NCI-H2227 (cell line): Measurements from ENCODE around the gene TMEM37.

Source experiments
- DNase-seq: peaks from one replicate; lab custom pipeline; 2025; ENCODE audit not compliant: unreplicated experiment; lab: John Stamatoyannopoulos, UW

Gene TMEM37

DNA sequence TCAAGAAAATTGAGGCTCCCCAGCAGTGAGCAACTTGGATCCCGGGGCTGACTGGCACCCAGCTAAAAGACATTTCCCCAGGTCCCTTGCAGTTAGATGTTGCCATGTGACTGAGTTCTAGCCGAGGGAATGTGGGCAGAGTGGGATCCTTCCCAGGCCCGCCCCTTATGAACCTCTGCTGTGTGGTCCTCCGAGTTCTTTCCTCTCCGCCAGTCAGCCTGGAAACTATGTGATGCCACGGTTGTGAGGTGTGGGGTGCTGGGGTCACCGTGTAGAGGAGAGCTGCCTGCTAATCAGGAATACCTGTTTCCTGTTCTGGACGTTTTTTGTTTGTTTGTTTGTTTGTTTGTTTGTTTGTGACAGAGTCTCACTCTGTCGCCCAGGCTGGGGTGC is 45.5 kb downstream of the TMEM37 start:
- DNase-seq, result no peak

DNA sequence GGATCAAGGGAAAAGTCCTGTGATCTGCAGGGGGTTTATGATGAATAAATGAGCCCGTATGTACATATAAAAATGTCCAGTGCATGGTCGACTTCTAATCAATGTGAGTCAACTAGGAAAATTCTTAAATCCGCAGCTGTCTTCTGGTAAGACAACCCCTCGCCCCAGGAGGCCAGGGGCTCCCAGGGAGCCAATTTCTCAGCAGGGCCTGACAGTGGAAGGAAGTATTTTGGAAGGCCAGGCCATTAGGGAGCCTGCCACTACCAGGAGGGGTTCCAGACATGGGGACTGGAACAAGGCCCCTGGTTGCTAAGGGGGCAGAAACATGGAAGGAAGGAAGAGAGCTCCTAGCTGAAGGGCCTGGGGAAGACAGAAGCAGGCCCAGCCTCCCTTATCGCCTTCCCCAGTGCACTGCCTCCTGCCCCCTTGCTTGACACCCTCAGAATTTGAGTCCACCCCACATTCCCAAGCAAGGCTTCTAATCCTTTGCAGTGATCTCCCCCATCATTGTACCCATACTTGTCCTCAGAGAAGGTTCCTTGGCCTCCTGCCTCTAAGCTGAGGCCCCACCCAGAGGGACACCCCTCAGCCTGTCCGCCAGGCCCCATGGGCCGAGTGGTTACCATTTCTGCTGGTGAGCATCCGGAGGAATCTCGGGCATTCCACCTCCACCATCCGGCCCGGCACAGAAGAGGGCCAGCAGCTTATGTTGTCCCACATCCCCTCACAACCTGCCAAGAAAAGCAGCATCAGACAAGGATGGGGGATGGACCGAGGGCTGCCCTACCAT is 46.7 kb downstream of the TMEM37 start:
- no peak for DNase-seq

DNA sequence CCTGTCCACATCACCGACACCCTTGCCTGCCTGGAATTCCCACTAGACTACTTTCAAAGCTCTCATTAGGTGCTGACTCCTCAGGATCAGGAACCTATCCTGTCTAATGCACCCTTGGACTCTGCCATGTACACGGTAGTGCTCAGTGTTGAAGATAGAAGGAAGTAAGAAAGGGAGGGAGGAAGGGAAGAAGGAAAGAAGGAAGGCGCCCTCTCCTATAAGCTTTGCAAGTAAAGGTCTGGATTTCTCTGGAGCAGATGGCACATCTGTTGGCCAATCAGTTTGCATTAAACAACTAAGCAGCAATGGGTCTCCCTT is 47.3 kb downstream of the TMEM37 start:
- no peak for DNase-seq

DNA sequence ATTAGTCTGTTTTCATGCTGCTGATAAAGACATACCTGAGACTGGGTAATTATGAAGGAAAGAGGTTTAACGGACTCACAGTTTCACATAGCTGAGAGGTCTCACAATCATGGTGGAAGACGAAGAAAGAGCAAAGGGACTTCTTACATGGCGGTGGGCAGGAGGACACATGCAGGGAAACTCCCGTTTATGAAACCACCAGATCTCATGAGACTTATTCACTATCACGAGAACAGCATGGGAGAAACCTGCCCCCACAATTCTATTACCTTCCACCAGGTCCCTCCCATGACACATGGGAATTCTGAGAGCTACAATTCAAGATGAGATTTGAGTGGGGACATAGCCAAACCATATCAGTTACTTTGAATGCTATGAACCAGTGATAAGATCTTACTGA is 48.5 kb downstream of the TMEM37 start:
- no peak for DNase-seq

DNA sequence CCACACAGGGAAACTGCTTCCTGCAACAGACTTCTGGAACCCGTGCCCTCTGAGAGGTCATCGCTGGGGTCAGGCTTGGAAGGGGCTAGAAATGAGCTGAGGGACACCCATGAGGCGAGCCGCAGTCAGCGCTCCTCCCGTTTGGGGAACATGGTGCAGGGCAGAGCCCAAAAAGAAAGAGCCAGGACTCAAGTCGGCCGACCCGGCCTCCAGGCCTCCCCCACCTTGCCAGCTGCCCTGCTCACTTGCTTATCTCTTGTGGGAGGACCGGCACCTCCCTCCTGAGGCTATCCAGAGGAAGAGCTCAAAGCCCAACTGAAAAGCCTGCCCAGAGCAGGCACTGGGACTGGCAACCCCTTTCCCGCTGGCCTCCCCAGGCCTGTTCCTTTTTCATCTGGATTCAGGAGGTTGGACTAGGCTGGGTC is 49.1 kb downstream of the TMEM37 start:
- no peak for DNase-seq

DNA sequence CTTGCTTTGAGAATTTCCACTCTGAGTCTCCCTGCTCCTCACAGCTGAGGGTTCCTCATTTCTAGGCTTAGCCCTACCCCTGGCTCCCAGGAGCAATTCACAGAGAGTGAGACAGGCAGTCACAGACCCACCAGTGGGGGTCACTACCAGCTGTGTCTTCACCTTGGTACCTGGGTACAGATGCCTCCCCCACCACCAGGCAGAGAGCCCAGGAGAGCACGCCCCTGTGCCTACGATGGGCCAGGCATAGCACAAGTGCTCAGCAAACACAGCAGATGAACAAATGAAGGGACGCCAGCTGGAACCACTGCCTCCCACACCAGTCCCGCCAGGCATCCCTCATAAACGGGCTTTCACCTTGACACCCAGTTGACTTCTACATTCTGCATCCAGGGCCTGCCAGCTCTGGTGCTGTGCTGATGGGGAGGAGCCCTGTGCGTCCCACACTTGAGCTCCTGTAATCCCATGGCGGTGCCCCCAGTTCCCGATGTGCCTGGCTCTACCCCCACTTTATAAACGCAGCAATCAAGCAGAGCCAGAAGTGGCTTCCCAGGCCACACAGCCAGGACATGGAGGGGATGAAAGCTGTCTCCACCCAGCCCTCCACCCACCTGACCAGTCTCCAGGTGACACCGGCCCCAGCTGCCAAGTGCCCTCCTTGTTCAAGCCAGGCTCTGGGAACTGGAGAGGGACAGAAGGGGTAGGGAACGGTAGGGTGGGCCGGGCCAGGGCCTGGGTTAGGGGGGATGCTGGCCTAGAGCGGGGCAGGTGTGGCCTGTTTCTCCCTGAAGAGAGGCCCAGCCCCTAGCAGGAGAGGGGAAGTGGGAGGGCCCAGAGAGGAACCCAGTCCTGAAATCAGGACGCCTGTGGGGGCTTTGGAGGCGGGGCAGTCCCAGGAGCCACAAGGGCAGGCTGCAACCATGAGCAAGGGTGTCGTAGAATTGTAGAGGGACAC is 50.1 kb downstream of the TMEM37 start:
- DNase-seq, result no peak

DNA sequence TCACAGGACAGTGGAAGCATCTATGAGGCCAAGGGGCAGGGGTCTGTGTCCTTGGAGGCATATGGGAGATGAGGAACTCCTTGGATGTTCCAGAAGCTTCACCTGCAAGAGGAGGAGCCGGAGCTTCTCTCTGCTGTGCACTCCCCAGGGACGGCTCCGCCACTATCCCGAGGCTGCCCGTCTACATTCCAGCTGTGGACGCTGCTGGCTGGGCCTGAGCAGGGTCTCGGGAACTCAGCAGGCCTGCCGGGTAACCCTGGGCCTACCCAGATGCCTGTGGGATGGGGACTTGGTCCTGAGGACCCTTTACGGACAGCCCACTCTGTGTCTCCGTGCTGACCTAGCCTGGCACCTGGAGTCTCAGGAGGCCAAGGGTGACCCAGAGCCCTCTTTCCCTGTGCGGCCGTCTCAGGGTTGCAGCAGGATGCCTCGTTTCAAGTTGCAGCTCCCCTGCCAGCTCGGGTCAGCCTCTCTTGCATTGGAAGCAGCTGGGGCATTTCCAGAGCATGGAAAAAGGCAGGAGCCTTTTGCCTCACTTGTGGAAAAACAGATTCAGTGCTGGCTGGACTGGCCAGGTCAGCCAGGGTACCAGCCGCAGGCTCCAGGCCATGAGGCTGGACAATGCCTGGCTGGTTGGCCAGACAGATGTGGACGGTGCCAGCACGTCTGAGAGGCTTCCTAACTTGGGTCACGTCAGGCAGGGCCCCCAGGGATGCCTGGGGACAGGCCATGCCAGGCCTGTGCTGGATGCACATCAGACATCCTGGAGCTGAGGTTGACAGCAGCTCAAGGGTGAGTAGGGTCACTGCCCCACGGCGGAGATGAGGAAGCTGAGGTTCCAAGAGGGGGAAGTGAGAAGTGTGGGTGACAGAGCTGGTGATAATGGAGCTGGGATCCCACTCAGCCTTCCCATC is 51.1 kb downstream of the TMEM37 start:
- no peak for DNase-seq

DNA sequence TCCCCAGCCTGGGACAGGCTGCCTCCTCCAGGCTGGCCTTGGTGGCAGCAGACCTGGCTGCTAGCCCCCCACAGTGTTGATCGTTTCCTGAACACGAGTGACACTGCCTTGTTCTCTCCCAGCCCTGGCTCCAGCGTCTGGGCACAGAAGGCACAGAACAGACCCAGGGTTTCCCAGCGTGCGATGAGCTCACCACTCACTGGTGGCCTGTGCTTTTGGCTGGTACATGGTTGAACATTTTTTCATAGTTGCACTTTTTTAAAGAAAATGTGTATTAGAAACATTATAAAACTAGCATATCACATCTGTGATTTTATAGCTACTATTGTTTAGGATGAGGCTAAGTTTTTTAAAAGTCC is 51.7 kb downstream of the TMEM37 start:
- DNase-seq, result no peak

DNA sequence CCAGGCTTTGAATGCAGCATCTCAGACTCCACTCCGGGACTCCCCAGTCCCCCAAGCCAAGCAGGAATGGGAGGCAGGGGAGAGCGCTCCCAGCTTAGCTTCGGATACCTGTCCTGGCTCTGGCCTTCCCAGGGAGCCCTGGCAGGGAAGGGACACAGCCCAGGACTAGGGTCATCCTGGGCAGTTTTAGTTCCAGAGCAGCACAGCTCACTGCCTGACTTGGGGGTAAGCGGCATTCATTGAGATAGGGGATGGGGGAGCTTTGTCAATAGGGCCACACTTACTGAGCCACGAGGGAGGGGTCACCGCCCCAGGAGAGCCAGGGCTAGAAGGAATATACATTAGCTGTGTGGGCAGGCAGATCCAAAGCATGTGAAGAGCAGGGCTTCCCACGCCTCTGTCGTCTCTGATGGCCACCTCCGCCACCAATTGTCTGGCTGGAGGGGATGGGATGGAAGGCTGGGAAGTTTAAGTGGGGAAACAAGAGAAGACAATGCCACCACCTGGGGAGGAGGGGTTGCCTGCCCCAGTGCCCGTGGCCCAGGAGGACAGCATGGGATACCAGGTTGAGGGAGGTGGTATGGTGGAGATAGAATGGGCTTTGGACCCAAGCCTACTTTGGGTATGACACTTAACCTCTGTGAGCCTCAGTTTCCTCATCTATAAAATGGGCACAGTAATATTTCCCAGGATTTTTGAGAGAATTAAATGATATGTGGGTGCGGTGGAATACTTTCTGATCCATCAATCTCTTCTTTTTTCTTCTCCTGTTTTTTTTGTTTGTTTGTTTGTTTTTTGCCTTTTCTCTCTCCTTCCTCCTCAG is 52.5 kb downstream of the TMEM37 start:
- no peak for DNase-seq

DNA sequence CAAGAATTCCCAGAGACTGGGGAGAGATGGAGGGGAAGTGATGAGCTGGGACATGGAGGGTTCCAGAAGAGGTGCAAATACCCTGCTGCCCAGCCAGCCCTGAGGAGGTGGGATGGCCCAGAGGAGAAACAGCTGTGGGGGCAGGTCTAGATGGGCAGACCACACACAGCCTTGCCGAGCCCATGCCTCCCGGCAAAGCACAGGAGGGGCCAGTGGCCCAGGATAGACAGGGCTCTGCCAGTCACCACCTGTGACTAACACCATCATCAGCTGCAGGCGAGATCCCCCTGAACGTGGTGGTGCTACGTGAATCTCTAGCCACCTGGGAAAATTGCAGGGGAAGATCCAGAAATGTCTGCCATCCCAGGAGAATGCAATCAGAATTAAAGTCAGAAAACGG is 53.2 kb downstream of the TMEM37 start:
- DNase-seq, result no peak

DNA sequence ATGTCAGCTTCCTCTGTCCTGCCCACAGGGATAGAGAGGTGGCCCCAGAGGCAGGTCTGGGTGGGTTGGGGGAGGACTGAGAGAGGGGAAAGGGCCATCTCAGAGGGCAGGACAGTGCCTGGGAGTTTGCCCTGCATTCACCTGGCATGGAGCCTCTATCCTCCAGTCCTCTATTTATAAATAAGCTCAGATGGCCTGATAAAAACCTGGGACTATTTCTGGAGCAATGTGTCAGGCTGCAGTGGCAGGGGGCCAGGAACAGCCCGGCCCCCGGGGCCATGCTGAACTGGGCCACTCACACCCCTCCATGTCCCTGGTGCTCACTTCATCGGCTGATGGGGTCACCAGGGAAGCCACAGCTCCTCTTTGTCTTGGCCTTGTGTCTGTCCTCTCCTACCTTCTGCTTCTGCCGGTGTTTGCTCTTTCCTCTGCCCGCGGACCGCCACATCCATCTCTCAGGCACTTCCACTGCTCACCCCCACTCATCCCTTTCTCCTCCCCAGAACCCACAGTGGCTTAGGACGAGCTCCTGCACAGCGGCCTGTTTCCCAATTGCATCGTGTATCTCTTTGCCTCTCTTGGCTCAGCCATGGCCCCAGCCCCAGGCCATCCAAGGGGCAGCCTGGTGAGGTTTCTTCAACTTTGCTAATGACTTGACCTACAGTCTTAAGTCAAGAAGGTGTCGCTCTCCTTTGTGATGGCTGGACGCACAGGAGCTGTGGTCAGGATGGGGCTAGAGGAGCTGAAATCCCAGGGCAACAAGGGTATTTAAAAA is 53.9 kb downstream of the TMEM37 start:
- DNase-seq, result no peak

DNA sequence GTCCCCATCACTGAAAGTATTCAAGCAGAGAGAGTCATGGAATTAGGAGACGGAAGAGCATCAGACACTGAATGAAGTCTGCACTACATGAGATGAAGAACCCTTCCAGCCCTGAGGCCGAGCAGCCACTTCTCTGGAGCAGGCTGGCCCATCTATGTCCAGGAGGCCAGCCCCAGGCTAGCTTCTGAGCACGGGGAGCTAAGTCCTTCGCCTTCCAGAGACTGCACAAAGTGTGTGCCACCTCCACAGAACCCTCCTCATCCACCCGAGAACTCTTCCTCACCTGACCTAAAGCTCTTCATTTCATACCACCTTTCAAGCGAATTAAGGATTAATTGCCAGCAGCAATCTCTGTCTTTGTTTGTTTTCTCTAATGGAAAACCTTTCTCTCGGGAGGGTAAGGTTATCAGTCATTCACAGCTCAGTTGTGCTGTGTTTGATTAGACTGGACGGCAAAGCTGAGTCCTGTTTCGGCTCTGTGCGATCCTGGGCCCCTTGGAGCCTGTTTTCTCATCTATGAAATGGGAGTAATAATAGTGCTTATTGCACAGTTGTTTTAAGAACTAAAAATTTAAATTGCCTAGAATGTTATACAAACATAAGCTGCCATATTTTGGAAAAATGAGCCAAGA is 54.7 kb downstream of the TMEM37 start:
- DNase-seq, result no peak

DNA sequence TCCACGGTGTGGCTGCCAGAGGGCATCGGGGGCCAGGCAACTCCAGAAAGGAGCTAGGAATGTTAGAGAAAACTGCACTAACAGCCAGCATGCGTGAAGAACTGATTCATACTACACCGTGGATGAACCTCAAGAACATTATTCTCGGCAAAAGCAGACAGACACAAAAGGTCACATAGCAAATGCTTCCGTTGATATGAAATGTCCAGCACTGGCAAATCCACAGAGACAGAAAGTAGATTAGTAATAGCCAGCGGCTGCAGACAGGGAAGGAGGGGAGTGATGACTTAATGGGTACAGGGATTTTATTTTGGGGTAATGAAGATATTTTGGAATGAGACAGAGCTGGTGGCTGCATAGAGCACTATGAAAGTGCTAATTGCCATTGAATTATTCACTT is 55.2 kb downstream of the TMEM37 start:
- DNase-seq, result no peak

DNA sequence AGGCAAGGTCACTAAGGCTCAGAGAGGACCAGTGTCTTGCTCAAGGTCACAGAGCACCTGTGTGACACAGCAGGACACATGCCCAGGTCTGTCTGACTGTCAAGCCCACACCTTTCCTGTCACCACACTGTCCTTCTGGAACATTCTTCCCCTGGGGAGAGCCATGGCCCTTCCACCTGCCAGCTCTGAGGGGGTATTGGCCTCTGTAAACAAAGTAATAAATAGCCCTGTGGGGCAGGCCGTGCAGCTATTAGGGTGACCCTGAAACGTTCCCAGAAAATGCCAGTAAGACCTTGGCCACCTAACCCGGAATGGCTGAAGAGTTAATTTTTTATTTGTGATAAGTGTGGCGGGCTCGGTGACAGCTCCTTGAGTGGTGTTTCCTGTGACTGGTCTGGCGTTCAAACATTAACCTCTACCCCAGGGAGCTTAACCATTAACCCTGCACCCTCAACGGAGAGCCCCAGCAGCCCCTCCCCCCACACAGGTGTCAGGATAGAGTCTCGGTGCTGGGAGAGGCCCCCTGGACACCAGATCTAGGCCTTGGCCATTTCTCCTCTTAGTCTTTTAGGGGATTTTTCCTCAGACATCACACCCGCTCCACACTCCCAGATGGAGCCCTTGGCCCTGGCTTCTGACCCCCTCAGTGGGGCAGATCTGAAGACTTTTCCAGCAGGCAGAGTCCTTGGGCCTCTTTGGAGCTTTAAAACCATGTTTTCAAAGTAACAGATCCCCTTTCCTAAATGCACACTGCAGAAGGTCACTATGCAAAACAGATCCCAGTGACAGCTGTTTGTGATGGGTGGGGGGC is 56.0 kb downstream of the TMEM37 start:
- DNase-seq, result no peak
